H1 (cell line): ENCODE measurements around the gene C15orf61. TPM values are rescaled to one million over a fixed set of nuclear protein-coding genes. Genes with fewer than 3 reads are reported as not detected.
A peak's percentile ranks its signal among the peaks of the same experiment; 100 is the strongest.

Experiments
- CTCF ChIA-PET: fragments of 300-600 bp; sonication (Branson Sonifier 250); formaldehyde crosslinking; loops from one replicate; lab custom pipeline; 2021; ENCODE audit not compliant: partially characterized antibody; lab: Charles Lee
- POLR2A ChIA-PET: fragments of 300-600 bp; sonication (Branson Sonifier 250); formaldehyde crosslinking; loops from one replicate; lab custom pipeline; 2021; ENCODE audit warnings: inconsistent platforms; ENCODE audit not compliant: partially characterized antibody; lab: Charles Lee
- DNase-seq, 2 experiments: peaks; one replicate each; pipeline versions ENCODE4 v3.0.0 to v3.0.0-alpha.2; 2010 to 2022; ENCODE audit warnings: low spot score in 2 of 2, low read depth in 1 of 2, mixed read lengths in 1 of 2
- FAIRE-seq: peaks from 2 replicates; lab custom pipeline; 2011; peaks lifted over from hg19 to GRCh38; lab: Jason Lieb, UNC
- H2AFZ ChIP-seq: 2 replicates; pipeline ENCODE4 v1.8.1; 2012; ENCODE audit warnings: low read length, inconsistent platforms
- H2AK5ac ChIP-seq: 2 replicates; pipeline ENCODE4 v1.6.1; 2013; ENCODE audit warnings: low read depth, low read length
- H2BK120ac ChIP-seq: replicated peaks from 2 replicates; pipeline ENCODE3; 2013; ENCODE audit warnings: low read depth, low read length, inconsistent platforms
- H2BK12ac ChIP-seq: 2 replicates; pipeline ENCODE4 v1.6.1; 2013; ENCODE audit warnings: low read depth, low read length
- H2BK15ac ChIP-seq: 2 replicates; pipeline ENCODE4 v1.6.1; 2013; ENCODE audit warnings: low read length
- H2BK20ac ChIP-seq: 2 replicates; pipeline ENCODE4 v1.6.1; 2013; ENCODE audit warnings: low read length
- H2BK5ac ChIP-seq: 2 replicates; pipeline ENCODE4 v1.6.1; 2013; ENCODE audit warnings: low read depth, low read length
- H3K14ac ChIP-seq: 2 replicates; pipeline ENCODE4 v1.6.1; 2013; ENCODE audit warnings: inconsistent platforms; ENCODE audit not compliant: insufficient read length
- H3K18ac ChIP-seq: 2 replicates; pipeline ENCODE4 v1.6.1; 2013; ENCODE audit warnings: low read length; ENCODE audit errors: extremely low read depth
- H3K23ac ChIP-seq: 2 replicates; pipeline ENCODE4 v1.6.1; 2013; ENCODE audit warnings: inconsistent platforms; ENCODE audit not compliant: insufficient read length
- H3K23me2 ChIP-seq: 2 replicates; pipeline ENCODE4 v1.6.1; 2013; ENCODE audit warnings: low read depth, low read length
- H3K27ac ChIP-seq: 2 replicates; pipeline ENCODE4 v1.6.1; 2011; ENCODE audit warnings: low read depth, low read length, inconsistent platforms
- H3K27me3 ChIP-seq, 4 experiments: replicated peaks in 1 of 4; 1 replicate in 1 of 4; 2 replicates in 3 of 4; pipeline versions ENCODE4 v1.6.1 to v1.8.1; 2011 to 2013; ENCODE audit warnings: low read length in 3 of 4, mild to moderate bottlenecking in 3 of 4, inconsistent platforms in 2 of 4, mixed read lengths in 2 of 4, moderate library complexity in 1 of 4; ENCODE audit not compliant: control insufficient read depth in 3 of 4, insufficient read depth in 3 of 4; ENCODE audit errors: extremely low read depth in 1 of 4
- H3K36me3 ChIP-seq, 4 experiments: 2 replicates each; pipeline versions ENCODE4 v1.6.1 to v1.8.1; 2011 to 2013; ENCODE audit warnings: mild to moderate bottlenecking in 4 of 4, low read length in 3 of 4, moderate library complexity in 2 of 4, control low read depth in 1 of 4, inconsistent platforms in 1 of 4; ENCODE audit not compliant: insufficient read depth in 4 of 4, control insufficient read depth in 2 of 4
- H3K4ac ChIP-seq: replicated peaks from 2 replicates; pipeline ENCODE3; 2013; ENCODE audit warnings: low read length, low read depth, mixed read lengths, inconsistent platforms; ENCODE audit not compliant: insufficient read length
- H3K4me1 ChIP-seq, 4 experiments: replicated peaks in 1 of 4; 1 replicate in 1 of 4; 2 replicates in 3 of 4; pipeline versions ENCODE4 v1.6.1 to v1.8.1; 2011 to 2013; ENCODE audit warnings: low read length in 3 of 4, inconsistent platforms in 2 of 4, mixed read lengths in 1 of 4; ENCODE audit not compliant: insufficient read depth in 4 of 4, control insufficient read depth in 3 of 4
- H3K4me2 ChIP-seq, 2 experiments: 2 replicates each; pipeline versions ENCODE4 v1.6.1 to v1.8.1; 2011 to 2013; ENCODE audit warnings: low read depth in 2 of 2, low read length in 2 of 2, control low read depth in 1 of 2, inconsistent platforms in 1 of 2, mild to moderate bottlenecking in 1 of 2; ENCODE audit not compliant: insufficient read depth in 1 of 2
- H3K4me3 ChIP-seq, 4 experiments: fragments of 200-600, 300-600 bp in 1 of 4; sonication (generic), shearing (Covaris generic), sonication (Bioruptor Twin) in 1 of 4; 2 replicates each; pipeline versions ENCODE4 v1.5.1 to v1.8.1; 2011 to 2016; ENCODE audit warnings: low read length in 4 of 4, low read depth in 3 of 4, control low read depth in 2 of 4, inconsistent platforms in 2 of 4, mild to moderate bottlenecking in 2 of 4, mixed read lengths in 1 of 4, moderate library complexity in 1 of 4; ENCODE audit not compliant: insufficient read depth in 2 of 4; ENCODE audit errors: extremely low read depth in 1 of 4
- H3K56ac ChIP-seq: replicated peaks from 2 replicates; pipeline ENCODE3; 2013; ENCODE audit warnings: low read depth, mild to moderate bottlenecking, mixed read lengths, low read length, inconsistent platforms; ENCODE audit not compliant: insufficient read length
- H3K79me1 ChIP-seq: 2 replicates; pipeline ENCODE4 v1.6.1; 2013; ENCODE audit warnings: low read depth, low read length, control low read depth
- H3K79me2 ChIP-seq, 2 experiments: 2 replicates each; pipeline versions ENCODE4 v1.6.1 to v1.8.1; 2012 to 2013; ENCODE audit warnings: low read length in 2 of 2, mild to moderate bottlenecking in 2 of 2, inconsistent platforms in 1 of 2; ENCODE audit not compliant: insufficient read depth in 2 of 2, control insufficient read depth in 1 of 2
- H3K9ac ChIP-seq, 4 experiments: replicated peaks in 1 of 4; 1 replicate in 1 of 4; 2 replicates in 3 of 4; pipeline versions ENCODE4 v1.6.1 to v1.8.1; 2011 to 2013; ENCODE audit warnings: low read depth in 3 of 4, low read length in 3 of 4, control low read depth in 2 of 4, mild to moderate bottlenecking in 2 of 4, moderate library complexity in 2 of 4, inconsistent platforms in 1 of 4; ENCODE audit errors: extremely low read depth in 1 of 4
- H3K9me3 ChIP-seq, 2 experiments: 2 replicates each; pipeline versions ENCODE4 v1.6.1 to v1.8.1; 2012 to 2013; ENCODE audit warnings: mild to moderate bottlenecking in 2 of 2, moderate library complexity in 2 of 2, control low read depth in 1 of 2, inconsistent platforms in 1 of 2, low read depth in 1 of 2, low read length in 1 of 2, mixed read lengths in 1 of 2; ENCODE audit not compliant: insufficient read depth in 2 of 2
- H4K20me1 ChIP-seq, 2 experiments: replicated peaks in 1 of 2; 2 replicates each; pipeline versions ENCODE3 to v1.8.1; 2011 to 2013; ENCODE audit warnings: inconsistent platforms in 2 of 2, low read length in 2 of 2, mild to moderate bottlenecking in 1 of 2; ENCODE audit not compliant: insufficient read depth in 2 of 2, control insufficient read depth in 1 of 2
- H4K5ac ChIP-seq: 2 replicates; pipeline ENCODE4 v1.6.1; 2013; ENCODE audit warnings: low read length, low read depth, mixed read lengths, inconsistent platforms; ENCODE audit not compliant: insufficient read length
- H4K8ac ChIP-seq: 2 replicates; pipeline ENCODE4 v1.8.0; 2013; ENCODE audit warnings: mild to moderate bottlenecking, moderate library complexity, low read length, inconsistent platforms; ENCODE audit not compliant: insufficient read depth; ENCODE audit errors: extremely low read depth
- H4K91ac ChIP-seq: replicated peaks from 2 replicates; pipeline ENCODE3; 2013; ENCODE audit warnings: low read length, mixed read lengths, inconsistent platforms; ENCODE audit not compliant: insufficient read length
- RAD21 ChIP-seq, 2 experiments: IDR thresholded peaks in 1 of 2; conservative IDR thresholded peaks in 1 of 2; 2 replicates each; pipeline ENCODE4 v1.6.1; 2011; ENCODE audit warnings: low read depth in 2 of 2, low read length in 2 of 2, improper control_type of control experiment in 1 of 2, inconsistent platforms in 1 of 2, mild to moderate bottlenecking in 1 of 2, moderate library complexity in 1 of 2
- SP4 ChIP-seq: IDR thresholded peaks from 2 replicates; pipeline ENCODE4 v1.6.1; 2012; ENCODE audit warnings: low read length, inconsistent platforms
- WGBS, 2 experiments: shearing (Covaris generic) in 1 of 2; methylation state at CpG; one replicate each; pipeline versions ENCODE4 v1.1.6 to v1.1.7; 2013 to 2015; ENCODE audit warnings: low lambda C conversion rate in 2 of 2, mixed read lengths in 2 of 2, inconsistent platforms in 1 of 2, low coverage in 1 of 2, missing lambda C conversion rate in 1 of 2; ENCODE audit not compliant: insufficient replicate concordance in 2 of 2, insufficient coverage in 1 of 2, insufficient read length in 1 of 2; ENCODE audit errors: extremely low coverage in 1 of 2, missing lambda C conversion rate in 1 of 2; 5-methylcytosine and 5-hydroxymethylcytosine counted together
- polyA plus RNA-seq, 7 experiments: library from polyadenylated mRNA; depleted of rRNA in 3 of 7; stranded (reverse) in 5 of 7; unstranded in 2 of 7; fragments of >200 nt in 5 of 7; fragments of 200-250 nt in 2 of 7; gene quantifications; 1 replicate in 5 of 7; 2 replicates in 1 of 7; 4 replicates in 1 of 7; pipeline versions ENCODE4 v1.2.1 to v1.2.3, GENCODE V29; 2011 to 2013; ENCODE audit warnings: missing spikeins in 2 of 7, mixed read lengths in 2 of 7
- total RNA-seq: library from RNA; stranded (reverse); fragmentation: NEBNext Ultra II Directional; extraction: Animal tissue kit (Norgen Biotek cat#: 25700); gene quantifications from 2 replicates; pipeline ENCODE4 v1.2.1, GENCODE V29; 2021

C15orf61 gene
- total and polyA plus RNA-seq, 2 of the 8 experiments (the other 6 are each of a cell fraction or from before 2014, with no cell fraction given): 1.7 to 2.0 TPM

GRCh38 chr15:67571648-67572415 lies 50.9 kb downstream of the C15orf61 start:
- H3K23ac ChIP-seq: no peak overlapping the region
- no peaks in the 10 kb centered on the region for H3K36me3 ChIP-seq
- H3K27me3 ChIP-seq: no peaks in the 10 kb centered on the region
- FAIRE-seq (no peak), DNase-seq (no peak)
- H3K18ac ChIP-seq: no peak overlapping the region
- no peak overlapping the region for H2BK12ac ChIP-seq
- H3K4me2 ChIP-seq: no peak overlapping the region
- peaks cover 0 to 6% (median 0%) of the 10 kb centered on the region in 4 experiments; a peak in 2 of 7 replicates for H3K4me1 ChIP-seq
- no peak overlapping the region for H2BK15ac ChIP-seq
- H2AK5ac ChIP-seq: no peak overlapping the region
- no peaks in the 10 kb centered on the region for H3K79me1 ChIP-seq
- no peak overlapping the region for H2AFZ ChIP-seq
- no peak overlapping the region for H3K4me3 ChIP-seq
- no peak overlapping the region for H4K8ac ChIP-seq
- no peak overlapping the region for H4K5ac ChIP-seq
- H3K27ac ChIP-seq: no peak overlapping the region
- no peak overlapping the region for H3K14ac ChIP-seq
- POLR2A ChIA-PET: interaction anchor here (0.6 kb wide), 1 partner anchor 358 kb away, joined by 3 read pairs; no protein-coding TSS in a partner anchor
- CTCF ChIA-PET: interaction anchor here (0.5 to 1.8 kb wide), 6 partner anchors 11 to 1051 kb away, joined by 3 to 8 read pairs (median 4); no protein-coding TSS in a partner anchor
- H2BK20ac ChIP-seq: no peak overlapping the region
- no peak overlapping the region for H3K56ac ChIP-seq
- TF ChIP-seq SP4 (no peak), RAD21 (IDR thresholded peaks at IDR 0.05 in 1 of 2, conservative IDR thresholded peaks at IDR 0.05 in 1 of 2; ENCODE audit: low read depth in 2 of 2, low read length in 2 of 2) (0 out of 4 replicates have a peak, but pooled peaks of 1 of the 2 experiments have one; percentile 1)
- no peaks in the 10 kb centered on the region for H4K20me1 ChIP-seq
- no peaks in the 10 kb centered on the region for H3K79me2 ChIP-seq
- H2BK5ac ChIP-seq: no peak overlapping the region
- no peak overlapping the region for H3K9ac ChIP-seq
- H3K4ac ChIP-seq: no peak overlapping the region
- H4K91ac ChIP-seq: no peak overlapping the region
- no peak overlapping the region for H2BK120ac ChIP-seq
- no peaks in the 10 kb centered on the region for H3K9me3 ChIP-seq
- whole genome bisulfite sequencing, 2 experiments: 92% methylated on average over 5 of the region's 5 CpGs; no CpG with 5 or more reads in 1 of the 2 experiments
- H3K23me2 ChIP-seq: no peaks in the 10 kb centered on the region
